ENCODE data around the gene TMEM248. TPM values are rescaled to one million over a fixed set of nuclear protein-coding genes. Genes with fewer than 3 reads are reported as not detected.
A peak's percentile ranks its signal among the peaks of the same experiment; 100 is the strongest.
"Not testable (repeated sequence)": the region's sequence is repeated elsewhere in the genome, so short reads cannot be mapped to it uniquely, and the experiment has no call there.

The TMEM248 gene, protein sequence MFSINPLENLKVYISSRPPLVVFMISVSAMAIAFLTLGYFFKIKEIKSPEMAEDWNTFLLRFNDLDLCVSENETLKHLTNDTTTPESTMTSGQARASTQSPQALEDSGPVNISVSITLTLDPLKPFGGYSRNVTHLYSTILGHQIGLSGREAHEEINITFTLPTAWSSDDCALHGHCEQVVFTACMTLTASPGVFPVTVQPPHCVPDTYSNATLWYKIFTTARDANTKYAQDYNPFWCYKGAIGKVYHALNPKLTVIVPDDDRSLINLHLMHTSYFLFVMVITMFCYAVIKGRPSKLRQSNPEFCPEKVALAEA
- 185 TPM for total RNA-seq

DNA sequence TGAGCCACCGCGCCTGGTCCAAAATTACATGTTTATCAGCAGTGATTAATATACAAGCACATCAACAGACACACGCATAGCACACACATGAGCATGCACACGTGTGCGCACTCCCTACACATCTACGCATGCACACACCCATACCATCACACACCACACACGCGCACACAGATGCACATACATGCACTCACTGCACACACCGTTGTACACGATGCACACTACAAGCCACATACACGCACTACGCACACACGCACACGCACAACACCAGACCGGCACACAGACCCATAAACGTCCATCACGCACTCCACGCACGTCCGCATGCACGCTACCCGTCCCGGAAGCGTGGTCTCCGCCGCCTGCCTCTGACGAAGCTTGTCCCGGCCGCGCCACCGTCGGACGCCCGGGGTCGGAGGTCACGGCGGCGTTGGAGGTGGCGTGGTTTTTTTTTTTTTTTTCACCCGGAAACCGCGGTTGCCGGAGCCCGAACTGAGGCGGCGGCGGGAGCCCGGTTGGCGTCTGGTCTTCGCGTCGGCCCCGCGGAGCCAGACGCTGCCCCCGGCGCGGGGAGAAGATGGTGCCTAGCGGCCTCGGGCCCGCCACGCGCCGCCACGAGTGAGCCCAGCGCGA lies at the start of gene TMEM248:
TSS of gene TMEM248 (plus strand) at position 457 of the 627 bp plus-strand sequence. CDS start 20,641 bp downstream, outside the sequence.
- peak; percentile 87 to 91 (median 89) for DNase-seq (ENCODE audit: low read depth in 2 of 3, low spot score in 2 of 3)

DNA sequence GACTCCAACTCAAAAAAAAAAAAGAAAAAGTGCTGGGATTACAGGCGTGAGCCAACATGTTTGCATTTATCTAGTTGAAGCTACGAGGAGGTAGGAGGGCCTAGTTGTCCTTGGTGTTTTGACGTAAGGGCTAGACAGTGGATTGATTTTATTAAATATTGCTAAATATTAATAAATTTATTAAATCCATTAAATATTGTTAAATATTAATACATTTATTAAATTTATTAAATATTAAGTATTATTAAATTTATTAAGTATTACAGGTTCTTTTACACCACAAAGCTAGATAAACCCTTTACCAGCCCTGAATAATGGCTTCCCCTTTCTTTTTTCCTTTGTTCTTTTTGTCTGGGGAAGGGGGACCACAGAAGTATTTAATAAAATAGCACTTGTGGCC lies 47.5 kb upstream of the TMEM248 start:
- DNase-seq (ENCODE audit: low read depth in 2 of 3, low spot score in 2 of 3), result no peak

DNA sequence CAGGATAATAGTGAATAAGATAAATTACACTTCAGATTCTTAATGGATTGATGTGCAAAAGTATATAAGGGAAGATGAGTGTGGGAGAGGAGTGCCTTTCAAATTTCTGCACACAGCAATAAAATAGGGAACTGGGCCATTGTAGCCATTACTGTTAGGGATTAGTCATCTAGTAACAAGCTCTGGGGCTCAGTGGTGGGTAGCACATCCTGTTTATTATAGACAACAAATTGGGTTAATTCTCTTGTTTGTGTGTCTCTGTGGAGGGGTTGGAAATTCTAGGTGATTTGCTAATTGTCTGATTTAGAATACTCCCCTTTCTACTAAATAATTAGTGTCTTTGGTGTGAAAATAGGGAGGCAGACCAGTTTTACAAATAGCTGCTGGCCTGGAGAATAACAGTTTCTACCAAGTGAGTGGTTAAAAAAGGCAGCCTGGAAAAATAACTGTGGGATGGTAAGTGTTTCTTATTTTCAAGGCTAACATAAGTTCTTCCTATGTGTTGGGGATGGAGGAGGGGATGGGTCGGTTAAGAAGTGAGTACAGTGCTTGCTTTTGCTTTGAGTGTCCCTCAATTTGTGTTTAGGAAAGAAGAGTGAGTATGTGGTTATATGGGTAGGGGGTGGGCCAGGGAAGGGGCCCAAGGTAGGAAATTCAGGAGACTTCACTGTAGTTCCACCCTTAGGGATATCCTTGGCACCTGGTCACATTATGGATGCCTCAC lies 43.3 kb upstream of the TMEM248 start:
- DNase-seq (ENCODE audit: low read depth in 2 of 3, low spot score in 2 of 3), result peak in 2 of 3 donors; percentile 9 to 26

- DNase-seq (ENCODE audit: low read depth in 2 of 3, low spot score in 2 of 3), result not testable (repeated sequence)
Observed at GRCh38 chr7:66878301-66878685, 42.7 kb upstream of the TMEM248 start.

DNA sequence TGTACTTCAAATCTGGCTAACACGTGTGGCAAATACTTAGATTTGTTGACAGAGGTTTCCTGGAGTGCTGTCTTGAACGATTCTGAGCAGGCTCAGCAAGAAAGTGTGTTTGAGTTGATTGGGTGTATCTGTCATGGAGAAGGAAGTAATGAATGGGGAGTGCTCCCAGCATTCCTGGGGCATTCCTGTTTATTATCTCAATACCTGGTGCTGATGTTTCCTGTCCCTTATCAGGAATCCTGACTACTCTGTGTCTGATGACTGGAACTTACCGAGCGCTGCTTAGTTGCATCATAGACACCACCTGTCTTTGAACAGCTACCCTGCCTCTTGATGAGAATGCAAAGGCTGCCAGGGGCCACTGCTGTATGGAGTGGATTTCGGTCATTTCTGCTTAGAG lies 41.0 kb upstream of the TMEM248 start:
- no peak for DNase-seq (ENCODE audit: low read depth in 2 of 3, low spot score in 2 of 3)

- not testable (repeated sequence) for DNase-seq (ENCODE audit: low read depth in 2 of 3, low spot score in 2 of 3)
Observed at GRCh38 chr7:66880577-66880976, 40.4 kb upstream of the TMEM248 start.

GRCh38 chr7:66883716-66884115 lies 37.3 kb upstream of the TMEM248 start:
- DNase-seq (ENCODE audit: low read depth in 2 of 3, low spot score in 2 of 3), result no peak

- DNase-seq (ENCODE audit: low read depth in 2 of 3, low spot score in 2 of 3), result not testable (repeated sequence)
Observed at GRCh38 chr7:66884556-66884955, 36.5 kb upstream of the TMEM248 start.

DNA sequence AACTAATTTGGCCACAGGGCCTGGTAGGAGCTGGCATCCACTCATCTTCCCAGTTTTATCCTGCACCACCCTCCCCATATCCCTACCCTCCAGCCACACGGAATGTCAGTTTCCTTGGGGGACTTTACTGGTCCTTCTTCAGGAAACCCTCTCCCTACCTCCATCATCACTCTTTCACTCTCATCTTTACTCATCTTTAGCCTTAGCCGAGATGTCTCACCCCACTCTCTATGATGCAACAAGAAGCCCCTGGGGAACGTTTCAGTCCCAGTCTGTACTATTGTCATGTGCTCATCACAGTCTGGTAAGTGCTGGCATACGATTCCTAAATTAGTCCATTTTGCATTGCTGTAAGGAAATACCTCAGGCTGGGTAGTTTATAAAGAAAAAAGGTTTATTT lies 34.9 kb upstream of the TMEM248 start:
- no peak for DNase-seq (ENCODE audit: low read depth in 2 of 3, low spot score in 2 of 3)

GRCh38 chr7:66888223-66888622 lies 32.8 kb upstream of the TMEM248 start:
- DNase-seq (ENCODE audit: low read depth in 2 of 3, low spot score in 2 of 3), result not testable (repeated sequence)

GRCh38 chr7:66894463-66895080 lies 26.5 kb upstream of the TMEM248 start:
- peak in 2 of 3 donors; percentile 25 to 62 for DNase-seq (ENCODE audit: low read depth in 2 of 3, low spot score in 2 of 3)

GRCh38 chr7:66896441-66896840 lies 24.6 kb upstream of the TMEM248 start:
- no peak for DNase-seq (ENCODE audit: low read depth in 2 of 3, low spot score in 2 of 3)

GRCh38 chr7:66899552-66900280 lies 21.3 kb upstream of the TMEM248 start:
- no peak for DNase-seq (ENCODE audit: low read depth in 2 of 3, low spot score in 2 of 3)

DNA sequence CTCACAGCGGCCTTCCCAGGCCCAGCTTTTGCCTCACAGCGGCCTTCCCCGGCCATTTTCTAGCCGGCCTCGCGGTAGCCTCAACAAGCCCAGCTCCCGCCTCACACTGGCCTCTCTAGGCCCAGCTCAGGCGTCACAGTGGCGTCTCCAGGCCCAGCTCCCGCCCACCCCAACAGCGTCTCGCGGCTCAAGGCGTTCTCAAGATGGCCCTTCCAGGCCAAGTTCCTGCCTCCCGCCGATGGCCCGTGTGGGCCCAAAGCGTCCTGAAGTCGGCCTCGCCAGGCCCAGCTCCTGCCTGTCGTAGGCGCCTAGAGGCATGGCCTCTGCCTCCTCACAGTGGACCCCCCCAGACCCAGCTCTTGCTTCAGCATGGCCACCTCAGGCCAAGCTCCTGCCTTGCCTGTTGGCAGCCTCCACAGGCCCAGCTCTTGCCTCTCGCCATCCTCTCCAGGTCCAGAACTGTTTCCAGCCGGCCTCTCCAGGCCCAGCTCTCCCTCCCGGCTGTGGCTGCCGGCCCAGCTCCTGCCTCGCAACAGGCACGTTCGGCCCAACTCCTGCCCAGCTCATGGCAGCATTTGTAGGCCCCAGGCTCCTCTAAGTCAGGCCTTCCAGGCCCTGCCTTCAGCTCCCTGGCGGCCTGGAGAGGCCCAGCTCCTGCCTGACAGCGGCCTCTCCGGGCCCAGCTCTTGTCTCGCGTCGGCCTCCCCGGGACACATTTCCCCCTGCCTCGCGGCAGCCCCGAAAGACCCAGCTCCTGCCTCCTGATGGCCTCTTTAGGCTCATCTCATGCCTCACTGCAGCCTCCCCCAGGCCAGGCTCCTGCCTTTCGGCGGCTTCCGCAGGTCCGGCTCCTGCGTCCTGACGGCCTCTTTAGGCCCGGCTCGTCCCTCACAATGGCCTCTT lies 18.8 kb upstream of the TMEM248 start:
- no peak for DNase-seq (ENCODE audit: low read depth in 2 of 3, low spot score in 2 of 3)

DNA sequence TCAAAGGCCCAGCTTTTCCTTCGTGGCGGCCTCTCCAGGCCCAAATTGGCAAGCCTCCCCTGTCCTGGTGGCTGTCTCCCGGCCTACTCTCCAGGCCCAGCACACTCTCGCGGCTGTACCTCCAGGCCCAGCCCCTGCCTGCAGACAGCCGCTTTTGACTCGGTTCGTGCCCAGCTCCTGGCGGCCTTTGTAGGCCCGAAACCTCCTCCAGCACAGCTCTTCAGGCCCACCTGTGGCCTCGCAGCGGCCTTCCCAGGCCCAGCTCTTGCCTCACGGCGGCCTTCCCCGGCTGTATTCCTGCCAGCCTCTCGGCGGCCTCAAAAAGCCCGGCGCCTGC lies 18.2 kb upstream of the TMEM248 start:
- no peak for DNase-seq (ENCODE audit: low read depth in 2 of 3, low spot score in 2 of 3)

DNA sequence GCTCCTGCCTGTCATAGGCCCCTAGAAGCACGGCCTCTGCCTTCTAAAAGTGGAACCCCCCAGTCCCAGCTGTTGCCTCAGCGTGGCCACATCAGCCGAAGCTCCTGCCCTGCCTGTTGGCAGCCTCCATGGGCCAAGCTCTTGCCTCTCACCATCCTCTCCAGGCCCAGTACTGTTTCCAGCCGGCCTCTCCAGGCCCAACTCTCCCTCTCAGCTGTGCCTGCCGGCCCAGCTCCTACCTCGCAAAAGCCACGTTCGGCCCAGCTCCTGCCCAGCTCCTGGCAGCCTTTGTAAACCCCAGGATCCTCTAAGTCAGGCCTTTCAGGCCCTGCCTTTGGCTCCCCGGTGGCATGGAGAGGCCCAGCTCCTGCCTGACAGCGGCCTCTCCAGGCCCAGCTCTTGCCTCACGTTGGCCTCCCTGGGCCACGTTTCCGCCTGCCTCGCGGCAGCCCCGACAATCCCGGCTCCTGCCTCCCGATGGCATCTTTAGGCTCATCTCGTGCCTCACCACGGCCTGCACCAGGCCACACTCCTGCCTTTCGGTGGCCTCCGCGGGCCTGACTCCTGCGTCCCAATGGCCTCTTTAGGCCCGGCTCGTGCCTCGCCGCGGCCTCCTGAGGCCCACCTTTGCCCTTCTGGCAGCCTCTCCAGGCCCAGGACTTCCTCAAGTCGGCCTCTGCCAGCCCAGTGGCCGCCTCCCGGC lies 17.5 kb upstream of the TMEM248 start:
- no peak for DNase-seq (ENCODE audit: low read depth in 2 of 3, low spot score in 2 of 3)

DNA sequence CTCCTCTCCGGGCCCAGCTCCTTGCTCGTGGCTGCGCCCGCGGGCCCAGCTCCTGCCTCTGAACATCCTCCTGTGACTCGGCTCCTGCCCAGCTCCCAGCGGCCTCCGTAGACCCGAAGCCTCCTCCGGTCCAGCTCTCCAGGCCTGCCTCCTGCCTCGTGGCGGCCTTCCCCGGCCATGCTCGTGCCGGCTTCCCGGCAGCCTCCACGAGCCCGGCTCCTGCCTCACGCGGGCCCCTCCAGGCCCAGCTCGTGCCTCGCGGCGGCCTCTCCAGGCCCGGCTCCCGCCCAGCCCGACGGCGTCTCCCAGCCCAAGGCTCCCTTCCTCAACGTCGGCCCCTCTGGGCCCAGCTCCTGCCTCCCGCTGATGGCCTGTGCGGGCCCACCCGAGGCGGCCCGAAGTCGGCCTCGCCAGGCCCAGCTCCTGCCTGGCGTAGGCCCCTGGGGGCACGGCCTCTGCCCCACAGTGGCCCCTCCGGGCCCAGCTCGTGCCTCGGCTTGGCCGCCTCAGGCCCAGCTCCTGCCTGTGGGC lies 16.9 kb upstream of the TMEM248 start:
- DNase-seq (ENCODE audit: low read depth in 2 of 3, low spot score in 2 of 3), result no peak

DNA sequence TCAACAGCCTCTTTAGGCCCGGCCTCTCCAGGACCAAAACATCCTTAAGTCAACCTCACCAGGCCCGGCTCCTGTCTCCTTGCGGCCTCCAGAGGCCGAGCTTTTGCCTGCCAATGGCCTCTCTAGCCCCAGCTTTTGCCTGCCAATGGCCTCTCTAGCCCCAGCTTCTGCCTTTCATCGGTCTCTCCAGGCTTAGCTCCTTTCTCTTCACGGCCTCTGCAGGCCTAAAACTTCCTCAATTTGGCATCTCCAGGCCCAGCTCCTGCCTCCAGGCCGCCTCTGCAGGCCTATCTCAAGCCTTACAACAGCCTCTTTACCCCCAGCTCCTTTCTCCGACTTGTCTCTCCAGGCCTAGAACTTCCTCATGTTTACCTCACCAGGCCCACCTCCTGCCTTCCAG lies 15.7 kb upstream of the TMEM248 start:
- no peak for DNase-seq (ENCODE audit: low read depth in 2 of 3, low spot score in 2 of 3)

DNA sequence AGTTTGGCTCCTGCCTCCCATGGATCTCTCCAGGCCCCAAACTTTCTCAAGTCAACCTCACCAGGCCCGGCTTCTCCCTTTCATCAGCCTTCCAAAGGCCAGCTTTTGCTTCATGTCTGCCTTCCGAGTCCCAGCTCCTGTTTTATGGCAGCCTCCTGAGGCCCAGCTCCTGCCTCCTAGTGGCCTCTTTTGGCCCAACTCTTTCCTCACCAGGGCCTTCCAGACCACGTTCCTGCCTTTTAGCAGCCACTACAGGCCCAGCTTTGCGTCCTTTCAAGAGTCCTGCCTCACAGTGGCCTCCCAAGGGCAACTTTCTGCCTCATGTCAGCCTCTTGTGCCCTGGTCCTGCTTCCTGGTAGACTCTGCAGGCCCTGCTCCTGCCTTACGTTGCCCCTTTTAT lies 15.3 kb upstream of the TMEM248 start:
- DNase-seq (ENCODE audit: low read depth in 2 of 3, low spot score in 2 of 3), result no peak

Data from hematopoietic multipotent progenitor cell (in vitro differentiated cells).